Measurements from ENCODE around the gene SHD. TPM values are rescaled to one million over a fixed set of nuclear protein-coding genes. Genes with fewer than 3 reads are reported as not detected.

Gene SHD
- total RNA-seq, 2 experiments from 2014 or later: not detected

DNA sequence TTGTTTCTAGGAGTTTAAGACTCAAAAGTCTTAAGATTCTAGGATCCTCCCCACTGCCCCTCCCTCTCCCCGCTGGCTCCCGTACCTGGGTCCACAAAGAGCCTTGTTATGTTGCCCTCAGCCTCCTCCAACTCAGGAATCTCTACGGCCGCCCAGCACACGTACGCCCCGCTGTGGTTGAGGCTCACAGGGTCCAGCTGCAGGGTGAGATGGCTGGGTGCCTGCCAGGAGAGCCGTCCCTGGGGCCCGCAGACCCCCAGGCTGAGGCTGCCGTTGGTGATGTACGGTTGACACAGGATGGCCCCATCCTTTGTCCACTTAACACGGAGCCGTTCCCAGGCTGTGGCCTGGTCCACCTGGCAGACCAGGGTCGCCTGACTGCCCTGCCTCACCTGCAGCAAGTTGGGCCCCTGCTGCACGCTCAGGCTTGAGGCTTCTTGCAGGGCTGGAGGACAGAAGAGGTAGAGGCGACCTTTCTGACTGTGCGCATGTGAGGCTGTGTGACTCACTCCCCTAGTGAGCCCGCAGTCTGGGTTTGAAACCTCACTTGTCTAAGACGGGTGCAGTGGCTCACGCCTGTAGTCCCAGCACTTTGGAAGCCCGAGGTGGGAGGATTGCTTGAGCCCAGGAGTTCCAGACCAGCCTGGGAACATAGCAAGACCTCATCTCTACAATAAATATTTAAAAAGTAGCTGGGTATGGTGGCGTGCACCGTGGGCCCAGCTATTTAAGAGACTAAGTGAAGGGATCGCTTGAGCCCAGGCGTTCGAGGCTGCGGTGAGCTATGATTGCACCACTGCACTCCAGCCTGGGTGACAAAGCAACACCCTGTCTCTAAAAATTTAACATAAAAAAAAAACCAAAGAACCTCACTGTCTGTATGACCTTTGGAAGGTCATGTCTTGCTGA is 19.1 kb downstream of the SHD start:
- BruUV-seq (replicated peaks): no TSS peak
- H3K4me1 ChIP-seq (ENCODE audit: insufficient read depth, low read length, poor library complexity, severe bottlenecking): peaks cover 13% of the 10 kb centered on the region
- H4K20me1 ChIP-seq (ENCODE audit: insufficient read depth, low read length): no peaks in the 10 kb centered on the region
- no peaks in the 10 kb centered on the region for H3K79me2 ChIP-seq (ENCODE audit: insufficient read depth, low read depth, low read length)
- H3K36me3 ChIP-seq (ENCODE audit: insufficient read depth, low read length): no peaks in the 10 kb centered on the region
- intact Hi-C loops (cut with micrococcal nuclease; ENCODE audit: unreplicated experiment): no loop called here
- no peaks in the 10 kb centered on the region for H3K9me3 ChIP-seq (ENCODE audit: low read length)
- DNase-seq (ENCODE audit: low spot score): no peak
- H3K9me2 ChIP-seq (ENCODE audit: insufficient read depth, low read length): no peaks in the 10 kb centered on the region
- no peak overlapping the region for H3K4me3 ChIP-seq (ENCODE audit: low read depth, low read length, poor library complexity, severe bottlenecking)
- no peak overlapping the region for H3K4me2 ChIP-seq (ENCODE audit: low read length)
- H2AFZ ChIP-seq (ENCODE audit: low read length): no peak overlapping the region
- TF ChIP-seq EZH2phosphoT487 (IDR thresholded peaks at IDR 0.05; ENCODE audit: borderline replicate concordance, low read depth, low read length) (no peak), CTCF (conservative IDR thresholded peaks at IDR 0.05; ENCODE audit: low read length) (no peak)
- CTCF ChIA-PET (ENCODE audit: unreplicated experiment): no interaction called here
- no peak overlapping the region for H3K27ac ChIP-seq (ENCODE audit: low read depth, low read length, poor library complexity, severe bottlenecking)
- POLR2A ChIA-PET: no interaction called here

DNA sequence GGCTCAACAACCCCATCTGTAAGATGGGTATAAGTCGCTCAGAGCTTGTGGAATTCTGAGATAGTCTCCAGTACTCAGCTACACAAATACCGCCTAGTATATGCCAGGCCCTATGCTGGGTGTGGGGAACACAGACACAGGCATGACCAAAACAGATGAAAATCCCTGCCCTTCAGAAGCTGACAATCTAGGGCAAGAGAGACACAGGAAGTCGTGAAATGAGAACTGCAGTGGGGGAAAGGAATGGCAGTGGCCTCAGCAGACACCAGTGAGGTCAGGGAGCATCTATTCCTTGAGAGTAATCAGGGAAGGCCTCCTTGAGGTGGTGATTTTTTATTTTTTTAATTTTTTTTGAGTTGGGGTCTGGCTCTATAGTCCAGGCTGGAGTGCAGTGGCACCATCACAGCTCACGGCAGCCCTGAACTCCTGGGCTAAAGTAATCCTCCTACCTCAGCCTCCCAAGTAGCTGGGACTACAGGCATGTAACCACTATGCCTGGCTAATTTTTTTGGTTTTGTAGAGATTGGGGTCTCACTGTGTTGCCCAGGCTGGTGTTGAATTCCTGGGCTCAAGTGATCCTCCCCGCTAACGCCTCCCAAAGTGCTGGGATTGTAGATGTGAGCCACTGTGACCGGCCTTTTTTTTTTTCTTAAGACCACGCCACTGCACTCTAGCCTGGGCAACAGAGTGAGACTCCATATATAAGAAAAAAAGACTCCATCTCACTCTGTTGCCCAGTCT is 19.9 kb downstream of the SHD start:
- Histone ChIP-seq H3K27ac (ENCODE audit: low read depth, low read length, poor library complexity, severe bottlenecking) (no peak overlapping the region), H4K20me1 (ENCODE audit: insufficient read depth, low read length) (no peaks in the 10 kb centered on the region), H3K4me1 (ENCODE audit: insufficient read depth, low read length, poor library complexity, severe bottlenecking) (peaks cover 13% of the 10 kb centered on the region), H3K79me2 (ENCODE audit: insufficient read depth, low read depth, low read length) (no peaks in the 10 kb centered on the region), H3K4me3 (ENCODE audit: low read depth, low read length, poor library complexity, severe bottlenecking) (no peak overlapping the region), H3K4me2 (ENCODE audit: low read length) (no peak overlapping the region), H3K9me3 (ENCODE audit: low read length) (no peaks in the 10 kb centered on the region), H3K36me3 (ENCODE audit: insufficient read depth, low read length) (no peaks in the 10 kb centered on the region), H3K9me2 (ENCODE audit: insufficient read depth, low read length) (no peaks in the 10 kb centered on the region), H2AFZ (ENCODE audit: low read length) (no peak overlapping the region)
- POLR2A ChIA-PET: no interaction called here
- CTCF ChIA-PET (ENCODE audit: unreplicated experiment): no interaction called here
- BruUV-seq (replicated peaks): no TSS peak
- intact Hi-C loops (cut with micrococcal nuclease; ENCODE audit: unreplicated experiment): no loop called here
- TF ChIP-seq CTCF (conservative IDR thresholded peaks at IDR 0.05; ENCODE audit: low read length): no peak
- TF ChIP-seq EZH2phosphoT487 (IDR thresholded peaks at IDR 0.05; ENCODE audit: borderline replicate concordance, low read depth, low read length): no peak
- no peak for DNase-seq (ENCODE audit: low spot score)

- no peaks in the 10 kb centered on the region for H3K9me2 ChIP-seq (ENCODE audit: insufficient read depth, low read length)
- H3K4me3 ChIP-seq (ENCODE audit: low read depth, low read length, poor library complexity, severe bottlenecking): no peak overlapping the region
- no peak for DNase-seq (ENCODE audit: low spot score)
- no peaks in the 10 kb centered on the region for H3K79me2 ChIP-seq (ENCODE audit: insufficient read depth, low read depth, low read length)
- POLR2A ChIA-PET: no interaction called here
- no TSS peak for BruUV-seq (replicated peaks)
- H3K9me3 ChIP-seq (ENCODE audit: low read length): no peaks in the 10 kb centered on the region
- H2AFZ ChIP-seq (ENCODE audit: low read length): no peak overlapping the region
- H3K4me2 ChIP-seq (ENCODE audit: low read length): no peak overlapping the region
- intact Hi-C loops (cut with micrococcal nuclease; ENCODE audit: unreplicated experiment): no loop called here
- no peaks in the 10 kb centered on the region for H3K36me3 ChIP-seq (ENCODE audit: insufficient read depth, low read length)
- H4K20me1 ChIP-seq (ENCODE audit: insufficient read depth, low read length): no peaks in the 10 kb centered on the region
- no peak for TF ChIP-seq CTCF (conservative IDR thresholded peaks at IDR 0.05; ENCODE audit: low read length)
- TF ChIP-seq EZH2phosphoT487 (IDR thresholded peaks at IDR 0.05; ENCODE audit: borderline replicate concordance, low read depth, low read length): no peak
- peaks cover 13% of the 10 kb centered on the region for H3K4me1 ChIP-seq (ENCODE audit: insufficient read depth, low read length, poor library complexity, severe bottlenecking)
- CTCF ChIA-PET (ENCODE audit: unreplicated experiment): no interaction called here
- no peak overlapping the region for H3K27ac ChIP-seq (ENCODE audit: low read depth, low read length, poor library complexity, severe bottlenecking)
Measured at GRCh38 chr19:4300589-4300988, 21.5 kb downstream of the SHD start.
